CD14-positive monocyte (primary cell): ENCODE measurements around the gene HS6ST2. TPM values are rescaled to one million over a fixed set of nuclear protein-coding genes. Genes with fewer than 3 reads are reported as not detected.

Source experiments
- DNase-seq, 3 donors: peaks; one replicate each; pipeline ENCODE4 v3.0.0-alpha.2; 2011 to 2022
- H2AFZ ChIP-seq: 2 replicates; pipeline ENCODE4 v1.6.0; 2012; ENCODE audit warnings: mild to moderate bottlenecking, low read depth, low read length, inconsistent platforms; ENCODE audit not compliant: insufficient read depth, poor library complexity, severe bottlenecking
- H3K27ac ChIP-seq, 2 donors: 1 replicate in 1 of 2; 2 replicates in 1 of 2; pipeline ENCODE4 v1.5.1; 2012 to 2013; ENCODE audit warnings: low read length in 2 of 2, control low read depth in 1 of 2, inconsistent platforms in 1 of 2, low read depth in 1 of 2, mild to moderate bottlenecking in 1 of 2
- H3K27me3 ChIP-seq, 2 donors: one replicate each; pipeline versions ENCODE4 v1.6.0 to v1.6.1; 2011 to 2013; ENCODE audit warnings: low read length in 2 of 2; ENCODE audit not compliant: control insufficient read depth in 2 of 2, insufficient read depth in 2 of 2
- H3K36me3 ChIP-seq, 2 donors: replicated peaks in 1 of 2; 1 replicate in 1 of 2; 2 replicates in 1 of 2; pipeline versions ENCODE4 v1.5.1 to v1.6.1; 2012 to 2013; ENCODE audit warnings: low read length in 2 of 2, control low read depth in 1 of 2, inconsistent platforms in 1 of 2, mild to moderate bottlenecking in 1 of 2; ENCODE audit not compliant: insufficient read depth in 2 of 2, control insufficient read depth in 1 of 2
- H3K4me1 ChIP-seq, 2 donors: 1 replicate in 1 of 2; 2 replicates in 1 of 2; pipeline versions ENCODE4 v1.5.1 to v1.6.1; 2012 to 2013; ENCODE audit warnings: low read length in 2 of 2, control low read depth in 1 of 2, inconsistent platforms in 1 of 2, mild to moderate bottlenecking in 1 of 2, moderate library complexity in 1 of 2; ENCODE audit not compliant: insufficient read depth in 2 of 2, control insufficient read depth in 1 of 2
- H3K4me2 ChIP-seq: replicated peaks from 2 replicates; pipeline ENCODE3; 2012; ENCODE audit warnings: low read length, moderate library complexity, mild to moderate bottlenecking; ENCODE audit not compliant: poor library complexity, severe bottlenecking; ENCODE audit errors: extremely low read depth
- H3K4me3 ChIP-seq, 3 experiments: fragments of 200-600 bp in 1 of 3; sonication (generic) in 1 of 3; replicated peaks in 1 of 3; 1 replicate in 2 of 3; 2 replicates in 1 of 3; pipeline ENCODE4 v1.5.1; 2011 to 2013; ENCODE audit warnings: low read length in 3 of 3, mild to moderate bottlenecking in 3 of 3, control low read depth in 2 of 3, low read depth in 2 of 3, inconsistent platforms in 1 of 3, moderate library complexity in 1 of 3
- H3K79me2 ChIP-seq: 2 replicates; pipeline ENCODE4 v1.6.0; 2012; ENCODE audit warnings: mild to moderate bottlenecking, control low read depth, inconsistent platforms, low read length, moderate library complexity; ENCODE audit not compliant: insufficient read depth
- H3K9ac ChIP-seq: 2 replicates; pipeline ENCODE4 v1.6.0; 2017; ENCODE audit warnings: low read length, mild to moderate bottlenecking; ENCODE audit not compliant: insufficient read depth, poor library complexity, severe bottlenecking
- H3K9me3 ChIP-seq, 2 donors: replicated peaks in 1 of 2; 1 replicate in 1 of 2; 2 replicates in 1 of 2; pipeline versions ENCODE4 v1.5.1 to v1.6.1; 2012 to 2013; ENCODE audit warnings: low read length in 2 of 2, control low read depth in 1 of 2; ENCODE audit not compliant: control insufficient read depth in 1 of 2, insufficient read depth in 1 of 2
- H4K20me1 ChIP-seq: 2 replicates; pipeline ENCODE4 v1.6.0; 2012; ENCODE audit warnings: mild to moderate bottlenecking, low read length, control low read depth, moderate library complexity; ENCODE audit not compliant: insufficient read depth
- H3K27ac Mint-ChIP-seq, 7 donors: one replicate each; pipeline ENCODE4 v1.8.0; 2020; ENCODE audit warnings: mild to moderate bottlenecking in 7 of 7, mixed read lengths in 7 of 7, moderate library complexity in 6 of 7, inconsistent platforms in 2 of 7
- H3K27me3 Mint-ChIP-seq, 3 donors: one replicate each; pipeline ENCODE4 v1.8.0; 2021 to 2022; ENCODE audit warnings: low read depth in 3 of 3, mild to moderate bottlenecking in 3 of 3, mixed read lengths in 3 of 3, moderate library complexity in 3 of 3, inconsistent platforms in 1 of 3
- H3K36me3 Mint-ChIP-seq, 2 donors: one replicate each; pipeline ENCODE4 v1.8.0; 2020; ENCODE audit warnings: mixed read lengths in 2 of 2, inconsistent platforms in 1 of 2, mild to moderate bottlenecking in 1 of 2
- H3K4me1 Mint-ChIP-seq: one replicate; pipeline ENCODE4 v1.8.0; 2020; ENCODE audit warnings: mild to moderate bottlenecking, mixed read lengths
- H3K4me3 Mint-ChIP-seq, 2 donors: one replicate each; pipeline ENCODE4 v1.8.0; 2020; ENCODE audit warnings: mild to moderate bottlenecking in 2 of 2, mixed read lengths in 2 of 2, moderate library complexity in 1 of 2
- H3K9me3 Mint-ChIP-seq, 7 donors: one replicate each; pipeline ENCODE4 v1.8.0; 2020 to 2022; ENCODE audit warnings: mixed read lengths in 7 of 7, mild to moderate bottlenecking in 6 of 7, moderate library complexity in 6 of 7, inconsistent platforms in 2 of 7
- CTCF ChIP-seq: fragments of 200-600 bp; IDR thresholded peaks from one replicate; pipeline ENCODE4 v1.8.0; 2022; ENCODE audit warnings: antibody characterized with exemption, mild to moderate bottlenecking
- WGBS: methylation state at CpG from one replicate; pipeline ENCODE4 v1.1.5; 2013; ENCODE audit warnings: missing lambda C conversion rate; ENCODE audit not compliant: insufficient coverage; 5-methylcytosine and 5-hydroxymethylcytosine counted together
- intact Hi-C, 2 donors: fragments of 100-400 bp; cut with micrococcal nuclease; formaldehyde crosslinking; loops; one replicate each; pipeline versions ENCODE4 v1.15.0 to v1.15.1; 2023
- polyA plus RNA-seq, 3 donors: library from polyadenylated mRNA; depleted of rRNA in 1 of 3; unstranded in 2 of 3; stranded (reverse) in 1 of 3; fragments of 300-500 nt in 2 of 3; fragments of >200 nt in 1 of 3; fragmentation: Illumina TruSeq in 2 of 3; gene quantifications; 1 replicate in 2 of 3; 2 replicates in 1 of 3; pipeline ENCODE4 v1.2.3, GENCODE V29; 2012 to 2021

Gene HS6ST2
- polyA plus RNA-seq, 3 donors: not detected

- H3K27ac ChIP-seq: no peak overlapping the region
- H3K27ac Mint-ChIP-seq: no peak overlapping the region
- H3K9ac ChIP-seq: no peak overlapping the region
- H3K4me2 ChIP-seq: no peak overlapping the region
- intact Hi-C loops: no loop called here
- H3K27me3 ChIP-seq: peaks cover 0 to 4% of the 10 kb centered on the region in 2 donors
- H3K36me3 ChIP-seq: no peaks in the 10 kb centered on the region
- WGBS: no CpG with 5 or more reads among the region's 4 CpGs
- no peak overlapping the region for H3K4me3 Mint-ChIP-seq
- H3K79me2 ChIP-seq: no peaks in the 10 kb centered on the region
- TF ChIP-seq CTCF: no peak
- no peaks in the 10 kb centered on the region for H3K4me1 Mint-ChIP-seq
- no peaks in the 10 kb centered on the region for H4K20me1 ChIP-seq
- H2AFZ ChIP-seq: no peak overlapping the region
- H3K36me3 Mint-ChIP-seq: no peaks in the 10 kb centered on the region
- no peak for DNase-seq
- H3K4me3 ChIP-seq: no peak overlapping the region
- no peaks in the 10 kb centered on the region for H3K9me3 ChIP-seq
- H3K9me3 Mint-ChIP-seq: peaks cover 0 to 2% (median 0%) of the 10 kb centered on the region in 7 donors
- H3K4me1 ChIP-seq: no peaks in the 10 kb centered on the region
- H3K27me3 Mint-ChIP-seq: peaks cover 0 to 5% (median 1%) of the 10 kb centered on the region in 3 donors
Measured at GRCh38 chrX:132685276-132685675, 273.2 kb downstream of the HS6ST2 start.

GRCh38 chrX:132677233-132677716 is 281.2 kb downstream of the HS6ST2 start:
- Mint-ChIP-seq H3K27me3 (peaks cover 0 to 4% (median 2%) of the 10 kb centered on the region in 3 donors), H3K9me3 (peaks cover 2 to 8% (median 4%) of the 10 kb centered on the region in 7 donors), H3K4me1 (peaks cover 4% of the 10 kb centered on the region), H3K4me3 (no peak overlapping the region), H3K27ac (no peak overlapping the region), H3K36me3 (no peaks in the 10 kb centered on the region)
- no peaks in the 10 kb centered on the region for H3K79me2 ChIP-seq
- H3K9ac ChIP-seq: no peak overlapping the region
- no peaks in the 10 kb centered on the region for H4K20me1 ChIP-seq
- H3K4me2 ChIP-seq: no peak overlapping the region
- TF ChIP-seq CTCF: no peak
- WGBS: no CpG with 5 or more reads among the region's 2 CpGs
- no peak overlapping the region for H3K4me3 ChIP-seq
- no peaks in the 10 kb centered on the region for H3K4me1 ChIP-seq
- H3K27ac ChIP-seq: no peak overlapping the region
- H2AFZ ChIP-seq: no peak overlapping the region
- peaks cover 0 to 5% of the 10 kb centered on the region in 2 donors for H3K9me3 ChIP-seq
- H3K36me3 ChIP-seq: no peaks in the 10 kb centered on the region
- intact Hi-C loops: no loop called here
- H3K27me3 ChIP-seq: peaks cover 0 to 4% of the 10 kb centered on the region in 2 donors
- no peak for DNase-seq
